HG03442 (cell line): ENCODE measurements around the gene RNF227.
"Not testable (repeated sequence)": the region's sequence is repeated elsewhere in the genome, so short reads cannot be mapped to it uniquely, and the experiment has no call there.

Experiments used
- ATAC-seq: cut with Tn5 transposase; IDR thresholded peaks from one replicate; pipeline ENCODE4 v1.9.1; 2021; ENCODE audit warnings: mild to moderate bottlenecking, moderate library complexity; ENCODE audit not compliant: unreplicated experiment

RNF227 gene

GRCh38 chr17:7915611-7916384 lies at the start of gene RNF227:
RNF227 (minus strand) TSS chr17:7916289; CDS start chr17:7916195, 94 bp downstream.
- peak; percentile 75 for ATAC-seq

GRCh38 chr17:7961421-7961820 lies 45.3 kb upstream of the RNF227 start:
- no peak for ATAC-seq

- no peak for ATAC-seq
Measured at GRCh38 chr17:7959503-7960253, 43.6 kb upstream of the RNF227 start.

- no peak for ATAC-seq
Measured at GRCh38 chr17:7956228-7956965, 40.3 kb upstream of the RNF227 start.

GRCh38 chr17:7955414-7956227 lies 39.5 kb upstream of the RNF227 start:
- no peak for ATAC-seq

GRCh38 chr17:7953266-7953665 lies 37.2 kb upstream of the RNF227 start:
- not testable (repeated sequence) for ATAC-seq

- ATAC-seq = peak; percentile 63
Measured at GRCh38 chr17:7951143-7951792, 35.2 kb upstream of the RNF227 start.

- ATAC-seq = no peak
Measured at GRCh38 chr17:7950578-7950977, 34.5 kb upstream of the RNF227 start.

GRCh38 chr17:7947651-7948050 lies 31.6 kb upstream of the RNF227 start:
- ATAC-seq = no peak

- no peak for ATAC-seq
Measured at GRCh38 chr17:7946441-7946840, 30.4 kb upstream of the RNF227 start.

GRCh38 chr17:7945651-7946050 lies 29.6 kb upstream of the RNF227 start:
- no peak for ATAC-seq

- no peak for ATAC-seq
Measured at GRCh38 chr17:7944326-7944725, 28.2 kb upstream of the RNF227 start.

- no peak for ATAC-seq
Measured at GRCh38 chr17:7943291-7943690, 27.2 kb upstream of the RNF227 start.

GRCh38 chr17:7940743-7941142 lies 24.7 kb upstream of the RNF227 start:
- ATAC-seq = no peak

GRCh38 chr17:7940034-7940433 lies 23.9 kb upstream of the RNF227 start:
- no peak for ATAC-seq

GRCh38 chr17:7935859-7936258 lies 19.8 kb upstream of the RNF227 start:
- ATAC-seq = no peak

- ATAC-seq = no peak
Measured at GRCh38 chr17:7932949-7933348, 16.9 kb upstream of the RNF227 start.

GRCh38 chr17:7932483-7932891 lies 16.4 kb upstream of the RNF227 start:
- no peak for ATAC-seq

GRCh38 chr17:7931709-7932482 lies 15.8 kb upstream of the RNF227 start, which contains the start of the genes CNTROB and TRAPPC1:
CNTROB (plus strand) TSS chr17:7932206; CDS start chr17:7933080, 874 bp downstream.
TRAPPC1 (minus strand) TSS chr17:7931946; CDS start chr17:7931829, 117 bp downstream.
- ATAC-seq = peak; percentile 94
